Superior temporal gyrus (tissue), 1 donor: ENCODE data around the gene HSPH1.
"Not testable (repeated sequence)": the region's sequence is repeated elsewhere in the genome, so short reads cannot be mapped to it uniquely, and the experiment has no call there.

Experiments
- DNase-seq: peaks from one replicate; pipeline ENCODE4 v3.0.0-alpha.2; 2016; ENCODE audit errors: extremely low spot score

HSPH1 gene

DNA sequence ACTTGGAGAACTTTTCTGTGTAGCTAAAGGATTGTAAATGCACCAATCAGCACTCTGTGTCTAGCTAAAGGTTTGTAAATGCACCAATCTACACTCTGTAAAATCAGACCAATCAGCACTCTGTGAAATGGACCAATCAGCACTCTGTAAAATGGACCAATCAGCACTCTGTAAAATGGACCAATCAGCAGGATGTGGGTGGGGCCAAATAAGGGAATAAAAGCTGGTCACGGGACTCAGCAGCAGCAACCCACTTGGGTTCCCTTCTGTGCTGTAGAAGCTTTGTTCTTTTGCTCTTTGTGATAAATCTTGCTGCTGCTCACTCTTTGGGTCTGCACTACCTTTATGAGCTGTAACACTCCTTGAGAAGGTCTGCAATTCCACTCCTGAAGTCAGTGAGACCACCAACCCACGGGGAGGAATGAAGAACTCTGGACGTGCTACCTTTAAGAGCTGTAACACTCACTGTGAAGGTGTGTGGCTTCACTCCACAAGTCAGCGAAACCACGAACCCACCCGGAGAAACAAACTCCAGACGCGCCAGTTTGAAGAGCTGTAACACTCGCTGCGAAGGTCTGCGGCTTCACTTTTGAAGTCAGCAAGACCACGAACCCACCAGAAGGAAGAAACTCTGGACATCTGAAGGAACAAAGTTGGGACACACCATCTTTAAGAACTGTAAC lies 16.2 kb upstream of the HSPH1 start:
- DNase-seq = not testable (repeated sequence)

GRCh38 chr13:31175847-31176532 lies 14.3 kb upstream of the HSPH1 start:
- DNase-seq = no peak

DNA sequence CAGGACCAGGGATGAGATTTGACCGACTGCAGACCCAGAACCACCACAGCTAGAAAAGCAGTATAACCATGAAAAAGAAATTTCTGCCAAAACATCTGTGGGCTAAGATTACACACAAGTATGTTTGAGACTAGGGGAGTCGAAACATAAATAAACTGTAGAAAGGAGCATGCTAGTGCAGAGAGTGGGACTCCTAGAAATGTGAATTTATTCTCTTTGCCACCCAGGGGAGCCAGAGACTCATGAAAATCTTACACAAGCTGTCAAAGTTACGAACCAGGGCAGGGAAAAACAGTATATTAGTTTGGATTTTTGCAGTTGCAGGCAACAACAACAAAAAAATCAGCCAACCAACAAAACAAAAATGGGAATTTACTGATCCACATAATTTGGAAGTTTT lies 12.3 kb upstream of the HSPH1 start:
- DNase-seq = peak; percentile 65

DNA sequence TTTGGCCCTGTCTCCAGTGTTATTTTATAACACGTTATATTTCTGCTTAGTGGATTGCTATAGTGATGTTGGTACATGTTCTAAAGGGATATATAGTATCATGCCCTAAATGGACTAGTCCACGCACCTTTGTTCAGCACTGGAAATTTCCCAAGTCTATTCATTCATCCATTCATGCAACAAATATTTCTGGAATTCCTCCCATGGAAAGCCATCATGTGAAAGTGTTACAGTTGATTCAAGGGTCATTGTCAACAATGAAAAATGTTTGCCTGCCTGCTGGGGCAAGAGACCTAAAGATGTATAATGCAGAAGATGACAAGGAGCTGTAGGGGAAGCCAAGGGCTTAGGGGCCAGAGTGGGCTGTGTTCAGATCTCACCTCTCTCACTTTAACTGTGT lies 10.8 kb upstream of the HSPH1 start:
- DNase-seq = no peak

DNA sequence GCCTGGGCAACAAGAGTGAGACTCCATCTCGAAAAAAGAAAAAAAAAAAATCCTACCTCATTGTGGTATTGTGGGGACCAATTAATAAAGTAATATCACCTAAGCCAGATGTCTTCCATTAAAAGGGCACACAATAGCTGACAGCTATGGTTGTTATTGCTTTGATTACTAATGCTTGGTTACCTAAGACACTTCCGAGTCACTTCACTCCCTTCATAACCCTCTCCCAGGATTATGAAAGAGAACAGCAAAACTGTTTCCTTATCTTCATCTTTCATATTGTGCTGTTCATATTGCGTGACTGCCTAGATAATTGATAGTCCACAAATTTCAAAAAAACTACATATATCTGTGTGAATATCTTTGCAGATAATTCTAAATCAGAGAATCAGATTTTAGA lies 10.3 kb upstream of the HSPH1 start:
- no peak for DNase-seq

GRCh38 chr13:31168736-31169135 lies 7.0 kb upstream of the HSPH1 start:
- no peak for DNase-seq

GRCh38 chr13:31168166-31168565 lies 6.5 kb upstream of the HSPH1 start:
- DNase-seq = no peak

- no peak for DNase-seq
Measured at GRCh38 chr13:31167490-31167889, 5.8 kb upstream of the HSPH1 start.

DNA sequence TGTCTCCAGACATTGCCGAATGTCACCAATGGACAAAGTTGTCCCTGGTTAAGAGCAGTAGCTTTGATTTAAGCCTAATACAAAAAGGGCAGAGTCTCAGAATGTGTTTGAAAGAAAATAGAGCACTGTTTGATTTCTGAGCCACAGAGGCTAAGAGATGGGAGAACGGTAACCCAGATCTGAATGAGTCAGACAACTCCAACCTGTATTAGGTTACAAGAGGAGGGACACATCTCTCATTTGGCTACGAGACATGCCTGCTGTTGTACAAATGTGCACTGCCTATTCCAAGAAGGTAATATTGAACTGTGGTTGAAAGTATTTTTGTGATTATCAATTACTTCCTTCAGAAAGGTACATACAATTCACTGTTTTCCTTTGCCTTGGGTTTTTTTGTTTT lies 4.9 kb upstream of the HSPH1 start:
- no peak for DNase-seq

DNA sequence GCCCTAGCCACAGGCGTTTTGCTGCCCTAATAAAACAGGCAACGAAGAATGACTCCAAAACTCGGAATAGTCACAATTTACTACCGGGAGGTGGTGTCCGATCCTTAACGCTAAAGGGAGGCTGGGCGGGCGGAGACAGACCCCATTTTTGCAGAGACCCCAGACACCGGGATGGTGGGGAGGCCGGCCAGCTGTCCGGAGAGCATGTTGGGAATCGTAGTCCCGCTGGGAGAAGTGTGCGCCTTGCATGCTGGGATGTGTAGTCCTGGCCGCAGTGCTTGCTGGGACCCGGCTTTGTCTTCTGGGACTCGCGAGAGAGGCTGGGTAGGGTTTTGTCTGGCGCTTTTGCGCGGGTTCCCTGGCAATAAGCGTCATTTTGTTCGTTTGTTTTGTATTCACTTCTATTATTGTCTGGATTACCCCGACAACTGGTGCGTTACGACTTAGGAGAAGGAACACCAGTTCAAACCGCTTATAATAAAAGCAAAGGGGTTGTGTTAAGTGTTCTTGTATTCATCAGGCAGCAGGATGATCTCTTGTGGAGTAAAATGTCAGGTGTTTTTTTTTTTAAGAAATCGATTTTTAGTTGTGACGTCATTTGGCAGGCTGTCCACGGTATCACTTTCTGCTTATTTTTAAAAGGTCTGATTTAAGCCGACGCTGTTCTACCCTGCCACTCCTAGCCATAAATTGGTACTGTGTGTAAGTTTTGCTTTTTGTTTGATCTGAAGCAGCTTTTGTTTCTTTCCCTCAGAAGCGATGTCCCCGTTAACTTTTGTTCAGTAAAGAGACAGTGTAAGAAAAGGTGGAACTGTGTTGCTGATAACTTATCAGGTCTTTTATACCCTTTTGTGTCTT lies 676 bp upstream of the HSPH1 start:
- DNase-seq = peak; percentile 99

DNA sequence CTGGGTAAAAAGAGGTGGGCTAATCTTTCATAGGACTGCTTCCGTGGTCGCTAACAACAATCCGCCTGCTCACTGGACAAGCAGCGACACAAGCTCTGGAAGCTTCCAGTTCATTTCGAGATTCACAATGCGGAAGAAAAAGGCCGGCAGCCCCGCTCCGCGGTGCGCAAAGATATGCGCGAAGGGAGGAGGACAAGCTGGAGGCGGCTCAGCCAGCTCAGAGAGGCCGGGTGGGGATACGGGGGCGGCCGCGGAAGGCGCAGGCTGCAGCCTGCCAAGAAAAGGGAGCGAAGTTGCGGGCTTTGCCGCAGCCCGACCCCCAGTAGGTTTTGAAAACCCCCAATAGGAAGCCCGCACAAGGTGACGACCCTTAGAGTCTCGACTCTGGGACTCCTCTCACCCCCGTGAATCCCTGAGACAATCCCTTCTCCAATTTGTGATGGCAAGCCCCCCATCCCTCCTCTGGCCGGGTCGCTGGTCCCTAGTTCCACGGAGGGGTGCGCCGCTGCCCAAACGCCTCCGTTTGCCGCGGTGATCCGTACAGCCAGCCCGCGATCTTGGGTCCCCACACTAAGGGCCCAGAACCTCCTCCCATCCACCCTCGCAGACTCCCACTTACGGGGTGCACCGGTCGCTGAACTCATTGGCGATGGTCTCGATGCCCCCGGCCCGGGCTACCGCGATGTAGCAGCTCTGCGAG lies 697 bp downstream of the HSPH1 start:
- peak; percentile 75 for DNase-seq

GRCh38 chr13:31159306-31159705 lies 2.4 kb downstream of the HSPH1 start:
- peak; percentile 26 for DNase-seq

DNA sequence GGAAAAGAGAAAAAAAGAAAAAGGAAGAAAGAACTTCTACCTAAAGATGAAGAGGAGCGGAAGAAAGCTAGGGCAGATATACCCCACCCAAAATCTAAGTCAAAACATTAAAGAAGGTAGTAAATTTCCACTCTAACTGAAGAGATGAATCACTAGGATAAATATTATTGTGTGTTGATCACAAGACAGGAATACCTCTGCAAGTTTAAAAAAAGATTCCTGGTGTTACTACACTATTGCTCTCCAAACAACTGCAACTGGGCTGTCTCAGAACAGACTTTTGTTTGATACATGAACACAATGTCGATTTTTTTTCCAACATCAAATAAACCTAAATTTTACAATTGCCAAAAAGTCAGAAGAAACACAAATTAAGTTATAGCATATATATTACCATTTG lies 6.8 kb downstream of the HSPH1 start:
- DNase-seq = no peak

DNA sequence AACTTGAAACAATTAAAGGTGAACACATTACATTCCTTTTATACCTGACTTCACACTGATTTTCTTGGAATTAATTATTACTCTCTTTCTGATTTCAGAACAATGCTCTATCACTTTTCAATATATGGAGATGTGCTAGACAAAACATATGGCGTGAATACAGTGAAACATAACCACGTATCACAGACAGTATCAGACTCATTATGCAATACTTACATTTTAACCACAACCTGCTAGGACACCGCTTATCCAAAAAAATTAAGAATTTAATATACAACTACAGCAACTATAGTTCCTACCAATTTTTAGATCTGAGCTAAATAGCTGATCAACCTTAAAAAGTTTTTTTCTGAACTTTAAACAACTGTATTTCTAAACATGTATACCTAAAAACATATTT lies 9.9 kb downstream of the HSPH1 start:
- DNase-seq = no peak

DNA sequence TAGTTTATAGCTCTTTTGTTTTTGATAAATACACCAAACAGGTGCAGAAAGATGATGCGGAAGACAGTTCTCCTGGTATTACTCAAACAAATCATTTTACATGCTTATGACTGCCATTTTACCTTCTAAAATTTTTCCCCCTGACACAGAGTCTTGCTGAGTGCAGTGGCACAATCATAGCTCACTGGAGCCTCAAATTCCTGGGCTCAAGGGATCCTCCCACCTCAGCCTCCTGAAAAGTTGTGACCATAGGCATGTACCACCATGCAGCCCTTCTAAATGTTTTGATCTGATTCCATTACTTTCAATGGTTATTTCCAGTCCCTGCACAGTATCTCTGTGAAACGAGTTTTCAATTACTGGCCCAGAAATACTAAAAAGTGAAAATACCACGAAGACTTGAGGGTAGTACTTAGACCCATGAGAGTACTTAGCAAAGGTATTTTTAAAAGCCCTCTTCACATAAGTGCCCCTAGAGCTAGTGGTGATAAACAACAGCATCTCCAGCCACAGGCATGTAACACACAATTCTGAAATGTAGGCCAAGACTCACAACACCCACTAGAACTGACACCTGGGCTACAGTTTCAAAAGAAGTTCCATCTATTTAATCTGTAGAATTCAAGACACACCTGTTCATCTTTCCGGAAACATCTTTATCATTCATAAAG lies 11.3 kb downstream of the HSPH1 start:
- DNase-seq = no peak

GRCh38 chr13:31149604-31150003 lies 12.1 kb downstream of the HSPH1 start:
- DNase-seq = no peak

- no peak for DNase-seq
Measured at GRCh38 chr13:31145417-31145816, 16.3 kb downstream of the HSPH1 start.

- no peak for DNase-seq
Measured at GRCh38 chr13:31138515-31138914, 23.2 kb downstream of the HSPH1 start.

- no peak for DNase-seq
Measured at GRCh38 chr13:31136724-31137123, 25.0 kb downstream of the HSPH1 start.

- no peak for DNase-seq
Measured at GRCh38 chr13:31134039-31134711, 27.5 kb downstream of the HSPH1 start.

DNA sequence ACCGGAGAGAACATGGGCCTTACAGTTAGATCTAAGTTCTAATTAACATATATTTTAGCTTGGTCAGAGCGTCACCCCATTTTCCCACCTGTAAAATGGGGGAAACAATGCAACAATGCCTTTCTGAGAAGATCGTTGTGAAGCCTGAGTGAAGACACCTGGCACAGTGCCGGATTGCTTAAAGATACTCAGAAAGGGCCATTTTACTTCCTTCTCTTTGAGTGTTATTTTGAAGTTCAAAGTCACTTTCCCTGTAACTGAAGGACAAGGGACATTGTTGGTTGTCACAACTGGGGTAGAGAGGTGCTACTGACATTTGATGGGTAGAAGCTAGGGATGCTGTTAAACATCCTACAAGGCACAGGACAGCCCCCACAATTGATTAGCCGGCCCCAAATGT lies 28.1 kb downstream of the HSPH1 start:
- DNase-seq = no peak
